ENCODE measurements around the gene TSSK3.

The TSSK3 gene

GRCh38 chr1:32404946-32405345 is 42.6 kb downstream of the TSSK3 start:
- DNase-seq, result no peak

GRCh38 chr1:32405672-32406467 is 43.5 kb downstream of the TSSK3 start:
- DNase-seq, result no peak

GRCh38 chr1:32406629-32407111 is 44.3 kb downstream of the TSSK3 start:
- no peak for DNase-seq

GRCh38 chr1:32411261-32411660 is 48.9 kb downstream of the TSSK3 start:
- DNase-seq, result no peak

GRCh38 chr1:32413507-32414185 is 51.3 kb downstream of the TSSK3 start:
- peak; percentile 48 for DNase-seq
